ENCODE measurements around the gene GLI3.

The GLI3 gene

GRCh38 chr7:42057331-42057730 lies 179.7 kb downstream of the GLI3 start:
- H4K91ac ChIP-seq (ENCODE audit: low read depth, low read length), result no peak overlapping the region
- no peak overlapping the region for H3K27ac ChIP-seq (ENCODE audit: low read depth, low read length)
- no peak overlapping the region for H2BK5ac ChIP-seq (ENCODE audit: low read depth, low read length, poor library complexity)
- H3K4me2 ChIP-seq (ENCODE audit: low read length), result no peak overlapping the region
- H3K4me3 ChIP-seq (ENCODE audit: low read depth, low read length), result no peak overlapping the region
- no peak overlapping the region for H2BK12ac ChIP-seq (ENCODE audit: low read length)
- no peak overlapping the region for H3K23ac ChIP-seq (ENCODE audit: low read length)
- H3K9ac ChIP-seq (ENCODE audit: low read length), result no peak overlapping the region
- H3K79me2 ChIP-seq (ENCODE audit: control insufficient read depth, insufficient read depth, low read length, poor library complexity), result no peaks in the 10 kb centered on the region
- no peak overlapping the region for H3K18ac ChIP-seq (ENCODE audit: low read length)
- WGBS (ENCODE audit: extremely low coverage, insufficient coverage, insufficient read length), result no CpG with 5 or more reads among the region's 2 CpGs
- H3K36me3 ChIP-seq (ENCODE audit: control insufficient read depth in 1 of 2, insufficient read depth in 2 of 2, low read length in 2 of 2), result no peaks in the 10 kb centered on the region
- H3K4me1 ChIP-seq (ENCODE audit: control insufficient read depth in 1 of 2, insufficient read depth in 2 of 2, low read length in 2 of 2), result no peaks in the 10 kb centered on the region
- no peaks in the 10 kb centered on the region for H3K27me3 ChIP-seq (ENCODE audit: insufficient read depth, low read length)
- no peak overlapping the region for H4K12ac ChIP-seq (ENCODE audit: low read depth, low read length)
- no peak overlapping the region for H2AFZ ChIP-seq (ENCODE audit: insufficient read depth, low read length, poor library complexity)
- no peak overlapping the region for H3K14ac ChIP-seq (ENCODE audit: low read length)
- H3K79me1 ChIP-seq (ENCODE audit: low read length), result no peaks in the 10 kb centered on the region
- no peak overlapping the region for H3K4ac ChIP-seq (ENCODE audit: low read depth, low read length)
- H2BK120ac ChIP-seq (ENCODE audit: insufficient read depth, low read length, poor library complexity), result no peak overlapping the region
- no peak for DNase-seq
- H4K8ac ChIP-seq (ENCODE audit: low read depth, low read length), result no peak overlapping the region
- H3K9me3 ChIP-seq (ENCODE audit: insufficient read depth, low read depth, low read length), result no peaks in the 10 kb centered on the region
- H2AK5ac ChIP-seq (ENCODE audit: low read length), result no peak overlapping the region

GRCh38 chr7:42055171-42055570 lies 181.8 kb downstream of the GLI3 start:
- H2AK5ac ChIP-seq (ENCODE audit: low read length), result no peak overlapping the region
- WGBS (ENCODE audit: extremely low coverage, insufficient coverage, insufficient read length), result no CpG with 5 or more reads among the region's 5 CpGs
- H3K27ac ChIP-seq (ENCODE audit: low read depth, low read length), result no peak overlapping the region
- H2BK5ac ChIP-seq (ENCODE audit: low read depth, low read length, poor library complexity), result no peak overlapping the region
- no peaks in the 10 kb centered on the region for H3K79me2 ChIP-seq (ENCODE audit: control insufficient read depth, insufficient read depth, low read length, poor library complexity)
- no peaks in the 10 kb centered on the region for H3K36me3 ChIP-seq (ENCODE audit: control insufficient read depth in 1 of 2, insufficient read depth in 2 of 2, low read length in 2 of 2)
- no peaks in the 10 kb centered on the region for H3K79me1 ChIP-seq (ENCODE audit: low read length)
- no peak for DNase-seq
- no peak overlapping the region for H3K4me2 ChIP-seq (ENCODE audit: low read length)
- no peak overlapping the region for H4K91ac ChIP-seq (ENCODE audit: low read depth, low read length)
- no peaks in the 10 kb centered on the region for H3K4me1 ChIP-seq (ENCODE audit: control insufficient read depth in 1 of 2, insufficient read depth in 2 of 2, low read length in 2 of 2)
- no peaks in the 10 kb centered on the region for H3K27me3 ChIP-seq (ENCODE audit: insufficient read depth, low read length)
- no peak overlapping the region for H3K4ac ChIP-seq (ENCODE audit: low read depth, low read length)
- H3K4me3 ChIP-seq (ENCODE audit: low read depth, low read length), result peak overlapping the region; percentile 53
- H3K18ac ChIP-seq (ENCODE audit: low read length), result no peak overlapping the region
- no peak overlapping the region for H4K8ac ChIP-seq (ENCODE audit: low read depth, low read length)
- no peak overlapping the region for H2BK120ac ChIP-seq (ENCODE audit: insufficient read depth, low read length, poor library complexity)
- peak overlapping the region; percentile 69 for H3K9ac ChIP-seq (ENCODE audit: low read length)
- no peak overlapping the region for H4K12ac ChIP-seq (ENCODE audit: low read depth, low read length)
- peak overlapping the region; percentile 48 for H3K23ac ChIP-seq (ENCODE audit: low read length)
- no peak overlapping the region for H3K14ac ChIP-seq (ENCODE audit: low read length)
- no peak overlapping the region for H2BK12ac ChIP-seq (ENCODE audit: low read length)
- no peak overlapping the region for H2AFZ ChIP-seq (ENCODE audit: insufficient read depth, low read length, poor library complexity)
- H3K9me3 ChIP-seq (ENCODE audit: insufficient read depth, low read depth, low read length), result no peaks in the 10 kb centered on the region

GRCh38 chr7:42053834-42054233 lies 183.2 kb downstream of the GLI3 start:
- H2BK12ac ChIP-seq (ENCODE audit: low read length), result no peak overlapping the region
- H3K9ac ChIP-seq (ENCODE audit: low read length), result no peak overlapping the region
- DNase-seq, result peak in 1 of 2 donors; percentile 36
- no peak overlapping the region for H2AK5ac ChIP-seq (ENCODE audit: low read length)
- no peaks in the 10 kb centered on the region for H3K79me1 ChIP-seq (ENCODE audit: low read length)
- H2BK5ac ChIP-seq (ENCODE audit: low read depth, low read length, poor library complexity), result no peak overlapping the region
- H3K36me3 ChIP-seq (ENCODE audit: control insufficient read depth in 1 of 2, insufficient read depth in 2 of 2, low read length in 2 of 2), result no peaks in the 10 kb centered on the region
- H4K12ac ChIP-seq (ENCODE audit: low read depth, low read length), result no peak overlapping the region
- H2BK120ac ChIP-seq (ENCODE audit: insufficient read depth, low read length, poor library complexity), result no peak overlapping the region
- H4K8ac ChIP-seq (ENCODE audit: low read depth, low read length), result no peak overlapping the region
- no peak overlapping the region for H3K27ac ChIP-seq (ENCODE audit: low read depth, low read length)
- H3K4me1 ChIP-seq (ENCODE audit: control insufficient read depth in 1 of 2, insufficient read depth in 2 of 2, low read length in 2 of 2), result no peaks in the 10 kb centered on the region
- no CpG with 5 or more reads among the region's 2 CpGs for WGBS (ENCODE audit: extremely low coverage, insufficient coverage, insufficient read length)
- H3K79me2 ChIP-seq (ENCODE audit: control insufficient read depth, insufficient read depth, low read length, poor library complexity), result no peaks in the 10 kb centered on the region
- H3K14ac ChIP-seq (ENCODE audit: low read length), result no peak overlapping the region
- H4K91ac ChIP-seq (ENCODE audit: low read depth, low read length), result no peak overlapping the region
- H3K4me2 ChIP-seq (ENCODE audit: low read length), result no peak overlapping the region
- H2AFZ ChIP-seq (ENCODE audit: insufficient read depth, low read length, poor library complexity), result no peak overlapping the region
- no peak overlapping the region for H3K18ac ChIP-seq (ENCODE audit: low read length)
- no peak overlapping the region for H3K23ac ChIP-seq (ENCODE audit: low read length)
- no peak overlapping the region for H3K4ac ChIP-seq (ENCODE audit: low read depth, low read length)
- H3K27me3 ChIP-seq (ENCODE audit: insufficient read depth, low read length), result no peaks in the 10 kb centered on the region
- H3K9me3 ChIP-seq (ENCODE audit: insufficient read depth, low read depth, low read length), result no peaks in the 10 kb centered on the region
- no peak overlapping the region for H3K4me3 ChIP-seq (ENCODE audit: low read depth, low read length)

DNA sequence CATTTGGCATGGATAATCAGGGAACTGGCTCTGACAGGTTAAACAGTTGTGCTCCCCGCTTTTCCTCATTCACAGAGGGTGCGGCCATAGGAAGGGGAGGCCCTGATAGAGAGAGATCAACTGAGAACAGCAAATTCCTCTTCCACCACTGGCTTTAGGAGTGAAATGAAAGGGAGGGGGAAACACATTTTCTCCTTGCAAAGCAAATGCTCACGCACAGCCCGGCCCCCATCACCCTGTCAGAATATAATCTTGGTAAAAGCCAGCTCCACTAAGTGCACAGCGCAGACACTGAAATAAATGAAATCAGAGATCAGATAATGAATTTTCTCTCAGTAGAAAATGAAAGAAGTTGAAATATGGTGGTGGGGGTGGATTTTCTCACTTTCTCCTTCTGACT lies 187.2 kb downstream of the GLI3 start:
- H3K4me1 ChIP-seq (ENCODE audit: control insufficient read depth in 1 of 2, insufficient read depth in 2 of 2, low read length in 2 of 2), result no peaks in the 10 kb centered on the region
- WGBS (ENCODE audit: extremely low coverage, insufficient coverage, insufficient read length), result no CpG with 5 or more reads among the region's 5 CpGs
- no peak overlapping the region for H3K4ac ChIP-seq (ENCODE audit: low read depth, low read length)
- H2AK5ac ChIP-seq (ENCODE audit: low read length), result no peak overlapping the region
- no peak overlapping the region for H3K18ac ChIP-seq (ENCODE audit: low read length)
- no peak overlapping the region for H3K27ac ChIP-seq (ENCODE audit: low read depth, low read length)
- peaks cover 3 to 9% of the 10 kb centered on the region in 2 experiments for H3K36me3 ChIP-seq (ENCODE audit: control insufficient read depth in 1 of 2, insufficient read depth in 2 of 2, low read length in 2 of 2)
- no peak overlapping the region for H2BK12ac ChIP-seq (ENCODE audit: low read length)
- H2BK120ac ChIP-seq (ENCODE audit: insufficient read depth, low read length, poor library complexity), result no peak overlapping the region
- no peaks in the 10 kb centered on the region for H3K79me1 ChIP-seq (ENCODE audit: low read length)
- no peak overlapping the region for H2BK5ac ChIP-seq (ENCODE audit: low read depth, low read length, poor library complexity)
- H3K4me2 ChIP-seq (ENCODE audit: low read length), result no peak overlapping the region
- no peak overlapping the region for H3K14ac ChIP-seq (ENCODE audit: low read length)
- no peak overlapping the region for H3K4me3 ChIP-seq (ENCODE audit: low read depth, low read length)
- no peaks in the 10 kb centered on the region for H3K79me2 ChIP-seq (ENCODE audit: control insufficient read depth, insufficient read depth, low read length, poor library complexity)
- no peak overlapping the region for H3K9ac ChIP-seq (ENCODE audit: low read length)
- H3K27me3 ChIP-seq (ENCODE audit: insufficient read depth, low read length), result no peaks in the 10 kb centered on the region
- no peak overlapping the region for H3K23ac ChIP-seq (ENCODE audit: low read length)
- no peak overlapping the region for H4K8ac ChIP-seq (ENCODE audit: low read depth, low read length)
- no peak overlapping the region for H4K12ac ChIP-seq (ENCODE audit: low read depth, low read length)
- no peak overlapping the region for H2AFZ ChIP-seq (ENCODE audit: insufficient read depth, low read length, poor library complexity)
- H3K9me3 ChIP-seq (ENCODE audit: insufficient read depth, low read depth, low read length), result no peaks in the 10 kb centered on the region
- DNase-seq, result no peak
- H4K91ac ChIP-seq (ENCODE audit: low read depth, low read length), result no peak overlapping the region
